ENCODE measurements around the gene HMCES.

DNA sequence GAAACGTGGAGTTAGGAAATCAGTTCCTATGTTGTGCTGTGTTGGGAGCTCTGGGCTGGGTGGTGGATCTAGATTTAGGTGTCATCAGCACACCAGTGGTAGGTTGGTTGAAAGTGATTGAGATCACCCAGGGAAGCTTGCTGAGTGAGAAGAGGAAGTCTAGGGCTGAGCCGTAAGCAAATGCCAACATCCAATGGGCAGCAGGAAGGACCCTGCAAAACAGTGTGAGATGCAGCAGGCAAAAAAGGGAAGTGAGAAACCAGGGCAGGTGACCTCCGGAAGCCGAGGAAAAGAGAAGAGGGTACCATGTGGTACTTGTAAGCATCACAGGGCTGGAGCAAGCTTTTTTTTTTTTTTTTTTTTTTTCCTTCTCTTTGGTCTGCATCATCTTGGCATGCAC is 45.1 kb upstream of the HMCES start:
- TF ChIP-seq, protein P1, sequence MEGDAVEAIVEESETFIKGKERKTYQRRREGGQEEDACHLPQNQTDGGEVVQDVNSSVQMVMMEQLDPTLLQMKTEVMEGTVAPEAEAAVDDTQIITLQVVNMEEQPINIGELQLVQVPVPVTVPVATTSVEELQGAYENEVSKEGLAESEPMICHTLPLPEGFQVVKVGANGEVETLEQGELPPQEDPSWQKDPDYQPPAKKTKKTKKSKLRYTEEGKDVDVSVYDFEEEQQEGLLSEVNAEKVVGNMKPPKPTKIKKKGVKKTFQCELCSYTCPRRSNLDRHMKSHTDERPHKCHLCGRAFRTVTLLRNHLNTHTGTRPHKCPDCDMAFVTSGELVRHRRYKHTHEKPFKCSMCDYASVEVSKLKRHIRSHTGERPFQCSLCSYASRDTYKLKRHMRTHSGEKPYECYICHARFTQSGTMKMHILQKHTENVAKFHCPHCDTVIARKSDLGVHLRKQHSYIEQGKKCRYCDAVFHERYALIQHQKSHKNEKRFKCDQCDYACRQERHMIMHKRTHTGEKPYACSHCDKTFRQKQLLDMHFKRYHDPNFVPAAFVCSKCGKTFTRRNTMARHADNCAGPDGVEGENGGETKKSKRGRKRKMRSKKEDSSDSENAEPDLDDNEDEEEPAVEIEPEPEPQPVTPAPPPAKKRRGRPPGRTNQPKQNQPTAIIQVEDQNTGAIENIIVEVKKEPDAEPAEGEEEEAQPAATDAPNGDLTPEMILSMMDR (conservative IDR thresholded peaks at IDR 0.05) = no peak
- no peak for TF ChIP-seq ZFX (IDR thresholded peaks at IDR 0.05)

Measured in C4-2B (cell line).